GM12878 (cell line): ENCODE data around the gene ANK3. TPM values are rescaled to one million over a fixed set of nuclear protein-coding genes. Genes with fewer than 3 reads are reported as not detected.

Experiments used
- ATAC-seq: fragments of 200-7000 bp; cut with Tn5 transposase; 3 replicates; pipeline ENCODE4 v1.9.1; 2020; ENCODE audit warnings: mild to moderate bottlenecking, moderate library complexity
- BruUV-seq: library from RNA; stranded (reverse); fragments of 400-500 nt; replicated peaks from 2 replicates; lab custom pipeline; 2021; lab: Mats Ljungman, UMichigan
- CTCF ChIA-PET: fragments of 300-600 bp; sonication (Branson Sonifier 250); formaldehyde crosslinking; extraction: SDS; loops from one replicate; lab custom pipeline; 2021; ENCODE audit warnings: inconsistent platforms; lab: Yijun Ruan, JAX
- POLR2A ChIA-PET: fragments of 350-600 bp; formaldehyde crosslinking; extraction: SDS; loops from one replicate; lab custom pipeline; 2021; ENCODE audit warnings: inconsistent platforms; lab: Charles Lee
- RAD21 ChIA-PET: fragments of 300-600 bp; sonication (Branson Sonifier 250); formaldehyde crosslinking; loops from one replicate; lab custom pipeline; 2023; ENCODE audit warnings: antibody characterized with exemption; ENCODE audit not compliant: unreplicated experiment; lab: Charles Lee
- SMC1A ChIA-PET: fragments of 300-600 bp; sonication (Branson Sonifier 250); formaldehyde crosslinking; loops from one replicate; lab custom pipeline; 2023; ENCODE audit not compliant: unreplicated experiment, uncharacterized antibody; lab: Charles Lee
- DNase-seq: peaks from one replicate; pipeline ENCODE4 v3.0.0-alpha.2; 2011; ENCODE audit warnings: low read depth, low spot score
- FAIRE-seq: peaks from 3 replicates; lab custom pipeline; 2011; peaks lifted over from hg19 to GRCh38; lab: Jason Lieb, UNC
- H2AFZ ChIP-seq: 2 replicates; pipeline ENCODE4 v1.6.0; 2011; ENCODE audit warnings: low read depth, low read length, control low read depth; ENCODE audit not compliant: control insufficient read depth
- H3K27ac ChIP-seq: 2 replicates; pipeline ENCODE4 v1.5.1; 2011; ENCODE audit warnings: control low read depth; ENCODE audit not compliant: control insufficient read depth, insufficient read depth
- H3K27me3 ChIP-seq, 2 experiments: replicated peaks in 1 of 2; 2 replicates each; pipeline versions ENCODE4 v1.6.0 to v1.6.1; 2011; ENCODE audit warnings: low read length in 1 of 2; ENCODE audit not compliant: control insufficient read depth in 2 of 2, insufficient read depth in 2 of 2
- H3K36me3 ChIP-seq, 2 experiments: 2 replicates each; pipeline ENCODE4 v1.5.1; 2011; ENCODE audit warnings: low read length in 1 of 2; ENCODE audit not compliant: control insufficient read depth in 2 of 2, insufficient read depth in 2 of 2
- H3K4me1 ChIP-seq: 2 replicates; pipeline ENCODE4 v1.6.1; 2011; ENCODE audit warnings: mild to moderate bottlenecking, low read length, moderate library complexity, mixed read lengths; ENCODE audit not compliant: control insufficient read depth, insufficient read depth
- H3K4me2 ChIP-seq: 2 replicates; pipeline ENCODE4 v1.6.0; 2011; ENCODE audit warnings: control low read depth; ENCODE audit not compliant: control insufficient read depth, insufficient read depth
- H3K4me3 ChIP-seq: fragments of 200-600 bp; sonication (generic); 2 replicates; pipeline ENCODE4 v1.5.1; 2016
- H3K79me2 ChIP-seq: 2 replicates; pipeline ENCODE4 v1.6.0; 2011; ENCODE audit warnings: low read length; ENCODE audit not compliant: control insufficient read depth, insufficient read depth
- H3K9ac ChIP-seq: 2 replicates; pipeline ENCODE4 v1.8.0; 2011; ENCODE audit warnings: low read length, control low read depth, mixed read lengths; ENCODE audit not compliant: control insufficient read depth, insufficient read depth
- H3K9me3 ChIP-seq: replicated peaks from 3 replicates; pipeline ENCODE4 v1.5.1; 2011; ENCODE audit warnings: mild to moderate bottlenecking, low read length; ENCODE audit not compliant: control insufficient read depth, insufficient read depth
- H4K20me1 ChIP-seq: 2 replicates; pipeline ENCODE4 v1.6.0; 2011; ENCODE audit not compliant: control insufficient read depth, insufficient read depth
- BCL3 ChIP-seq: IDR thresholded peaks from 2 replicates; pipeline ENCODE4 v1.6.1; 2011; ENCODE audit warnings: borderline replicate concordance, low read depth, mild to moderate bottlenecking, moderate library complexity, low read length; ENCODE audit not compliant: insufficient read depth, poor library complexity, severe bottlenecking
- HDGF ChIP-seq: fragments of 450-650 bp; IDR thresholded peaks from 2 replicates; pipeline ENCODE4 v1.6.1; 2016; ENCODE audit warnings: antibody characterized with exemption
- IRF3 ChIP-seq: fragments of 450-650 bp; IDR thresholded peaks from 2 replicates; pipeline ENCODE4 v1.6.1; 2014; ENCODE audit warnings: mild to moderate bottlenecking
- KLF5 ChIP-seq: fragments of 450-650 bp; IDR thresholded peaks from 2 replicates; pipeline ENCODE4 v1.6.1; 2014; ENCODE audit warnings: mild to moderate bottlenecking; ENCODE audit not compliant: partially characterized antibody
- MYC ChIP-seq: IDR thresholded peaks from 2 replicates; pipeline ENCODE4 v1.6.1; 2011; ENCODE audit warnings: mild to moderate bottlenecking, low read length, moderate library complexity, inconsistent platforms; ENCODE audit not compliant: insufficient read depth, insufficient replicate concordance, insufficient read length, severe bottlenecking
- RAD21 ChIP-seq: IDR thresholded peaks from 2 replicates; pipeline ENCODE4 v1.6.1; 2011; ENCODE audit warnings: mild to moderate bottlenecking, low read depth, low read length, moderate library complexity; ENCODE audit not compliant: insufficient read depth
- RBBP5 ChIP-seq: fragments of 200-600 bp; sonication (generic); conservative IDR thresholded peaks from 2 replicates; pipeline ENCODE4 v1.6.1; 2016
- STAT1 ChIP-seq: fragments of 450-650 bp; conservative IDR thresholded peaks from 2 replicates; pipeline ENCODE4 v1.6.1; 2014; ENCODE audit warnings: antibody characterized with exemption, mild to moderate bottlenecking
- ZNF217 ChIP-seq: fragments of 450-650 bp; IDR thresholded peaks from 2 replicates; pipeline ENCODE4 v1.6.1; 2017; ENCODE audit warnings: antibody characterized with exemption, mild to moderate bottlenecking
- ZNF274 ChIP-seq: IDR thresholded peaks from one replicate; pipeline ENCODE4 v1.8.0; 2011; ENCODE audit not compliant: insufficient read length, insufficient read depth
- WGBS: methylation state at CpG from one replicate; pipeline ENCODE4 v1.1.6; 2016; ENCODE audit warnings: low lambda C conversion rate; ENCODE audit not compliant: insufficient replicate concordance, insufficient coverage; ENCODE audit errors: missing lambda C conversion rate; 5-methylcytosine and 5-hydroxymethylcytosine counted together
- in situ Hi-C: fragments of 300-500 bp; cut with MboI; formaldehyde crosslinking; loops from 9 replicates; pipeline ENCODE4 v1.14.3; 2018; ENCODE audit warnings: mixed read lengths
- intact Hi-C: fragments of 100-400 bp; cut with micrococcal nuclease; formaldehyde crosslinking; loops from one replicate; pipeline ENCODE4 v1.14.2; 2022; ENCODE audit not compliant: unreplicated experiment
- polyA plus RNA-seq, 11 experiments: library from polyadenylated mRNA; depleted of rRNA in 4 of 11; unstranded in 6 of 11; stranded (reverse) in 5 of 11; fragments of >200 nt; fragmentation: Nextera tagmentation in 4 of 11; fragmentation: Illumina TruSeq in 1 of 11; extraction: Ambion mirVana in 4 of 11; extraction: Trizol in 1 of 11; gene quantifications; 1 replicate in 1 of 11; 2 replicates in 10 of 11; pipeline versions ENCODE4 v1.2.1 to v1.2.3, GENCODE V29; 2011 to 2016; ENCODE audit warnings: inconsistent platforms in 2 of 11, missing spikeins in 2 of 11, low read depth in 1 of 11
- total RNA-seq, 4 experiments: library from RNA; depleted of rRNA in 3 of 4; stranded (reverse); fragments of >200 nt in 3 of 4; fragmentation: Illumina TruSeq in 1 of 4; extraction: Trizol in 1 of 4; gene quantifications; 2 replicates each; pipeline versions ENCODE4 v1.2.1 to v1.2.3, GENCODE V29; 2013 to 2021
- TF ChIP-seq, protein P1 (sequence below): fragments of 450-650 bp; IDR thresholded peaks from 2 replicates; pipeline ENCODE4 v1.6.1; 2018; ENCODE audit warnings: mild to moderate bottlenecking, low read depth, moderate library complexity; ENCODE audit not compliant: partially characterized antibody

Gene ANK3
- total and polyA plus RNA-seq, 10 of the 15 experiments (the other 5 are each of a cell fraction or from before 2014, with no cell fraction given) = 0.06 to 0.82 (median 0.20) TPM; not detected in 2

DNA sequence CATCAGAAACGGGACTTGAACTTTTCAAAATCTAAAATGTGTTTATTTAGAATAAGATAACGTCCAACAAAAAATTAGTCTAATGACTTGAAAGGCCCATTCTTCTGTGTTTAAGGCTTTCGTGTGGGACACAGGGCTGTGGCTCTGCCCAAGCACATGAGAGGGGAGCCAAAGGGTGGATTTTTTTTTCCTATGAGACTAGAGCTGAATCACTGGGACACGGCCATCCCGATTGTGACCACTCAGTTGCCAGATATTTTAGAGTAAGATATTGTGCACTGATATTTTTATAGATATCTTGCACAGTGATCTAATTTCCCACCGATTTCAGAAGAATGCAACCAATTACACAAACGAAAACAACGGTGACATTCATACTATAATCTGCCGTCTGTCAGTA, 99.9 kb downstream of the ANK3 start:
- intact Hi-C loops (no loop called here), in situ Hi-C loops (no loop called here)
- no peak overlapping the region for H3K9ac ChIP-seq
- BruUV-seq = no TSS peak
- H3K4me1 ChIP-seq = no peaks in the 10 kb centered on the region
- POLR2A ChIA-PET = interaction anchor here (0.6 to 0.7 kb wide), 2 partner anchors 73 to 99 kb away, joined by 3 to 8 read pairs; no protein-coding TSS in a partner anchor
- H3K27me3 ChIP-seq = no peaks in the 10 kb centered on the region; a peak in 1 of 4 replicates
- no peaks in the 10 kb centered on the region for H3K9me3 ChIP-seq
- SMC1A ChIA-PET = interaction anchor here (1.0 to 1.1 kb wide), 2 partner anchors 43 to 136 kb away, joined by 3 to 4 read pairs; no protein-coding TSS in a partner anchor
- no peak overlapping the region for H3K27ac ChIP-seq
- TF ChIP-seq ZNF274 = no peak
- no peak for TF ChIP-seq KLF5
- no peak for TF ChIP-seq MYC
- no peak for TF ChIP-seq HDGF
- FAIRE-seq (no peak), DNase-seq (no peak), ATAC-seq (no peak)
- no peak overlapping the region for H3K4me2 ChIP-seq
- H3K4me3 ChIP-seq = no peak overlapping the region
- CTCF ChIA-PET = no interaction called here
- no peaks in the 10 kb centered on the region for H3K36me3 ChIP-seq
- no peaks in the 10 kb centered on the region for H4K20me1 ChIP-seq
- no peak overlapping the region for H2AFZ ChIP-seq
- RAD21 ChIA-PET = no interaction called here
- H3K79me2 ChIP-seq = no peaks in the 10 kb centered on the region
- WGBS = 22% methylated on average over 9 of the region's 9 CpGs

DNA sequence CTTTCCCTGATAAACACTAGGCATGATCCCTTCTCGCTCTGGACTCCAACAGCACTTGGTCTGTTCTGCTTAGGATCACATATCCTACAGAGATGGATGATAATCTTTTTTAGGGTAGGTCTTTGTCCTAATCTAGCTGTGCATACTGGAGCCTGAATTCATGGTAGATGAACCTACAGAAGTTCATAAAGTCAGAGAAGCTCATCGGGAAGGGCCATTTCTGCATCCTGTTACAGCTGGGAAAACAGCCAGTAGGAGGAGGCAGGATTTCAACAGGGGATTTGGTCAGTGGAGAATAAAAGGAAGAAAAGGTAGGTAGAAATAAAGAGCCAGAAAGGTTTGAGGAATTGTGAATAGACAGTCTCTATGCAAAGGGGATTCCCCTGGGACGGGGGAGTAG, 101.4 kb downstream of the ANK3 start:
- Histone ChIP-seq H3K4me3 (no peak overlapping the region), H3K27ac (no peak overlapping the region), H3K27me3 (no peaks in the 10 kb centered on the region; a peak in 1 of 4 replicates), H3K4me2 (no peak overlapping the region), H4K20me1 (no peaks in the 10 kb centered on the region), H3K9me3 (no peaks in the 10 kb centered on the region), H2AFZ (no peak overlapping the region), H3K9ac (no peak overlapping the region), H3K36me3 (no peaks in the 10 kb centered on the region), H3K4me1 (no peaks in the 10 kb centered on the region), H3K79me2 (no peaks in the 10 kb centered on the region)
- FAIRE-seq = no peak
- 57% methylated on average over 3 of the region's 3 CpGs for WGBS
- in situ Hi-C loops = no loop called here
- ChIA-PET SMC1A (interaction anchor here (0.7 kb wide), 1 partner anchor 9 kb away, joined by 3 read pairs; no protein-coding TSS in a partner anchor), RAD21 (no interaction called here), CTCF (no interaction called here), POLR2A (no interaction called here)
- ATAC-seq = no peak
- intact Hi-C loops = no loop called here
- TF ChIP-seq, protein P1, sequence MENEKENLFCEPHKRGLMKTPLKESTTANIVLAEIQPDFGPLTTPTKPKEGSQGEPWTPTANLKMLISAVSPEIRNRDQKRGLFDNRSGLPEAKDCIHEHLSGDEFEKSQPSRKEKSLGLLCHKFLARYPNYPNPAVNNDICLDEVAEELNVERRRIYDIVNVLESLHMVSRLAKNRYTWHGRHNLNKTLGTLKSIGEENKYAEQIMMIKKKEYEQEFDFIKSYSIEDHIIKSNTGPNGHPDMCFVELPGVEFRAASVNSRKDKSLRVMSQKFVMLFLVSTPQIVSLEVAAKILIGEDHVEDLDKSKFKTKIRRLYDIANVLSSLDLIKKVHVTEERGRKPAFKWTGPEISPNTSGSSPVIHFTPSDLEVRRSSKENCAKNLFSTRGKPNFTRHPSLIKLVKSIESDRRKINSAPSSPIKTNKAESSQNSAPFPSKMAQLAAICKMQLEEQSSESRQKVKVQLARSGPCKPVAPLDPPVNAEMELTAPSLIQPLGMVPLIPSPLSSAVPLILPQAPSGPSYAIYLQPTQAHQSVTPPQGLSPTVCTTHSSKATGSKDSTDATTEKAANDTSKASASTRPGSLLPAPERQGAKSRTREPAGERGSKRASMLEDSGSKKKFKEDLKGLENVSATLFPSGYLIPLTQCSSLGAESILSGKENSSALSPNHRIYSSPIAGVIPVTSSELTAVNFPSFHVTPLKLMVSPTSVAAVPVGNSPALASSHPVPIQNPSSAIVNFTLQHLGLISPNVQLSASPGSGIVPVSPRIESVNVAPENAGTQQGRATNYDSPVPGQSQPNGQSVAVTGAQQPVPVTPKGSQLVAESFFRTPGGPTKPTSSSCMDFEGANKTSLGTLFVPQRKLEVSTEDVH = no peak
- TF ChIP-seq RBBP5 = no peak
- TF ChIP-seq STAT1 = no peak
- no peak for TF ChIP-seq BCL3
- TF ChIP-seq ZNF217 = no peak
- TF ChIP-seq RAD21 = no peak
- no peak for TF ChIP-seq IRF3
- no TSS peak for BruUV-seq
- no peak for DNase-seq
